Testis (tissue), 2 donors: ENCODE data around the gene ATG7.

Experiments used
- CTCF ChIP-seq, 3 experiments: fragments of 450-650 bp in 2 of 3; fragments of 200-600 bp in 1 of 3; sonication (generic) in 1 of 3; IDR thresholded peaks; one replicate each; pipeline ENCODE4 v1.5.1; 2016 to 2019; ENCODE audit warnings: antibody characterized with exemption in 3 of 3, mild to moderate bottlenecking in 2 of 3, moderate library complexity in 1 of 3
- POLR2A ChIP-seq: fragments of 450-650 bp; IDR thresholded peaks from one replicate; pipeline ENCODE4 v1.6.1; 2017; ENCODE audit warnings: antibody characterized with exemption, mild to moderate bottlenecking, moderate library complexity

DNA sequence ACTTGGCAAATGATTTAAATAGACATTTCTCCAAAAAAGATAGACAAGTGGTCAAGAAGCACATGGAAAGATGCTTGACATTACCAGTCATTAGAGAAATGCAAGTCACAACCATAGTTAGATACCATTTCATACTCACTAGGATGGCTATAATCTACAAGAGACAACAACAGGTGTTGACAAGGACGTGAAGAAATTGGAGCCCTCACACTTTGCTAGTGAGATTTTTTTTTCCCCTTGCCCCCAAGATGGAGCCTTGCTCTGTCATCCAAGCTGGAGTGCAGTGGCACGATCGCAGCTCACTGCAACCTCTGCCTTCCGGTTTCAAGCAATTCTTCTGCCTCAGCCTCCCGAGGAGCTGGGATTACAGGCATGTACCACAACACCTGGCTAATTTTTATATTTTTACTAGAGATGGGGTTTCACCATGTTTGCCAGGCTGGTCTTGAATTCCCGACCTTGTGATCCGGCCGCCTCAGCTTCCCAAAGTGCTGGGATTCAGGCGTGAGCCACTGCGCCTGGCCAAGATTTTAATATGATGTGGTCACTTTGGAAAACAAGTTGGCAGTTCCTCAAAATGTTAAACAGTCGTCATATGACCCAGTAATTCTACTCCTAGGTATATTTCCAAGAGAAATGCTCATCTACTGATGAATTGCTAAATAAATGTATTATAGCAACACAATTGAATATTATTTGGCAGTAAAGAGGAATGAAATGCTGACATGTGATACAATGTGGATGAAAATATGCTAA is 103.3 kb downstream of the ATG7 start:
- TF ChIP-seq POLR2A: no peak
- TF ChIP-seq CTCF (IDR thresholded peaks at IDR 0.05): no peak
